SK-N-MC (cell line): Measurements from ENCODE around the gene TMEM120B.

Source experiments
- EZH2 ChIP-seq: fragments of 200-600 bp; sonication (generic); IDR thresholded peaks from one replicate; pipeline ENCODE4 v1.6.1; 2017; ENCODE audit warnings: antibody characterized with exemption
- POLR2AphosphoS5 ChIP-seq: IDR thresholded peaks from 2 replicates; pipeline ENCODE4 v1.6.1; 2012; ENCODE audit warnings: mild to moderate bottlenecking, low read depth, low read length, borderline replicate concordance

GRCh38 chr12:121740847-121741246 lies 28.3 kb downstream of the TMEM120B start:
- TF ChIP-seq POLR2AphosphoS5 (no peak), EZH2 (no peak)
